Subcutaneous abdominal adipose tissue (tissue), 5 donors: ENCODE results near the gene PLEKHA3.
A peak's percentile ranks its signal among the peaks of the same experiment; 100 is the strongest.

Source experiments
- H3K27ac ChIP-seq: one replicate; pipeline ENCODE4 v1.7.0; 2013; ENCODE audit warnings: low read depth, mild to moderate bottlenecking, inconsistent platforms, low read length, moderate library complexity
- H3K27me3 ChIP-seq, 5 donors: one replicate each; pipeline ENCODE4 v1.7.0; 2013; ENCODE audit warnings: low read length in 5 of 5, inconsistent platforms in 1 of 5; ENCODE audit not compliant: control insufficient read depth in 5 of 5, insufficient read depth in 4 of 5
- H3K36me3 ChIP-seq, 5 donors: one replicate each; pipeline ENCODE4 v1.7.0; 2013; ENCODE audit warnings: low read length in 5 of 5; ENCODE audit not compliant: control insufficient read depth in 5 of 5, insufficient read depth in 5 of 5
- H3K4me1 ChIP-seq, 5 donors: one replicate each; pipeline ENCODE4 v1.7.0; 2013; ENCODE audit warnings: low read length in 5 of 5, mild to moderate bottlenecking in 3 of 5, moderate library complexity in 1 of 5; ENCODE audit not compliant: control insufficient read depth in 5 of 5, insufficient read depth in 5 of 5
- H3K4me3 ChIP-seq, 5 donors: one replicate each; pipeline ENCODE4 v1.7.0; 2013; ENCODE audit warnings: low read length in 5 of 5, low read depth in 1 of 5
- H3K9ac ChIP-seq, 5 donors: one replicate each; pipeline ENCODE4 v1.7.0; 2013; ENCODE audit warnings: low read length in 5 of 5, mild to moderate bottlenecking in 4 of 5, moderate library complexity in 3 of 5
- H3K9me3 ChIP-seq, 5 donors: one replicate each; pipeline ENCODE4 v1.7.0; 2013; ENCODE audit warnings: low read length in 5 of 5; ENCODE audit not compliant: control insufficient read depth in 5 of 5
- donor health status: healthy.
- donor health status: healthy.
- donor health status: healthy.
- donor health status: healthy.
- donor health status: healthy.

The PLEKHA3 gene

GRCh38 chr2:178480227-178481181 lies at the start of gene PLEKHA3:
PLEKHA3 (plus strand) TSS chr2:178480457; CDS start chr2:178480870, 413 bp downstream.
- Histone ChIP-seq H3K27ac (peak within 1 kb of the TSS; percentile 98), H3K4me1 (peaks cover 7 to 61% (median 55%) of the 10 kb centered on the region in 5 donors), H3K27me3 (no peaks in the 10 kb centered on the region), H3K4me3 (peak within 1 kb of the TSS; percentile 85 to 99 (median 95)), H3K9me3 (no peaks in the 10 kb centered on the region), H3K36me3 (no peaks in the 10 kb centered on the region), H3K9ac (peak within 1 kb of the TSS; percentile 89 to 96 (median 93))

- Histone ChIP-seq H3K9me3 (no peaks in the 10 kb centered on the region), H3K9ac (no peak overlapping the region), H3K4me1 (no peaks in the 10 kb centered on the region), H3K36me3 (peaks cover 54 to 80% (median 63%) of the 10 kb centered on the region in 5 donors), H3K27me3 (no peaks in the 10 kb centered on the region), H3K4me3 (no peak overlapping the region), H3K27ac (no peak overlapping the region)
Observed at GRCh38 chr2:178436662-178437061, 43.6 kb upstream of the PLEKHA3 start.

- no peak overlapping the region for H3K9ac ChIP-seq
- H3K4me1 ChIP-seq = no peaks in the 10 kb centered on the region
- no peaks in the 10 kb centered on the region for H3K27me3 ChIP-seq
- H3K4me3 ChIP-seq = no peak overlapping the region
- H3K9me3 ChIP-seq = no peaks in the 10 kb centered on the region
- H3K36me3 ChIP-seq = peaks cover 53 to 69% (median 63%) of the 10 kb centered on the region in 5 donors
- H3K27ac ChIP-seq = no peak overlapping the region
Observed at GRCh38 chr2:178441426-178441825, 38.8 kb upstream of the PLEKHA3 start.

GRCh38 chr2:178448968-178449661 lies 31.1 kb upstream of the PLEKHA3 start:
- no peak overlapping the region for H3K27ac ChIP-seq
- peak overlapping the region in 1 of 5 donors; percentile 18 for H3K9ac ChIP-seq
- no peak overlapping the region for H3K4me3 ChIP-seq

GRCh38 chr2:178449700-178450523 lies 30.3 kb upstream of the PLEKHA3 start:
- Histone ChIP-seq H3K9me3 (no peaks in the 10 kb centered on the region), H3K4me3 (peak overlapping the region; percentile 71 to 90 (median 82)), H3K4me1 (peaks cover 2 to 24% (median 18%) of the 10 kb centered on the region in 5 donors), H3K36me3 (peaks cover 13 to 26% (median 21%) of the 10 kb centered on the region in 5 donors), H3K27ac (peak overlapping the region; percentile 98), H3K27me3 (no peaks in the 10 kb centered on the region), H3K9ac (peak overlapping the region; percentile 73 to 98 (median 81))

More at GRCh38 chr2:178448968-178449661, 31.1 kb upstream of the PLEKHA3 start:
- Histone ChIP-seq H3K9me3 (no peaks in the 10 kb centered on the region), H3K36me3 (peaks cover 20 to 33% (median 28%) of the 10 kb centered on the region in 5 donors), H3K27me3 (no peaks in the 10 kb centered on the region), H3K4me1 (peaks cover 2 to 24% (median 18%) of the 10 kb centered on the region in 5 donors)

- H3K27ac ChIP-seq = peak overlapping the region; percentile 98
- peak overlapping the region; percentile 71 to 90 (median 82) for H3K4me3 ChIP-seq
- H3K9ac ChIP-seq = peak overlapping the region; percentile 73 to 98 (median 81)
- peaks cover 2 to 24% (median 18%) of the 10 kb centered on the region in 5 donors for H3K4me1 ChIP-seq
- no peaks in the 10 kb centered on the region for H3K9me3 ChIP-seq
- H3K36me3 ChIP-seq = peaks cover 8 to 20% (median 15%) of the 10 kb centered on the region in 5 donors
- no peaks in the 10 kb centered on the region for H3K27me3 ChIP-seq
Observed at GRCh38 chr2:178450524-178450773, 29.8 kb upstream of the PLEKHA3 start.

GRCh38 chr2:178450774-178451525 lies 29.3 kb upstream of the PLEKHA3 start, which contains the start of the genes PJVK and PRKRA:
PJVK (plus strand) TSS chr2:178451378; CDS start chr2:178453410, 2,032 bp downstream.
PRKRA (minus strand) TSS chr2:178451175; CDS start chr2:178451030, 145 bp downstream.
- Histone ChIP-seq H3K27ac (peak within 1 kb of the TSS; percentile 98), H3K27me3 (no peaks in the 10 kb centered on the region), H3K9me3 (no peaks in the 10 kb centered on the region), H3K4me1 (peaks cover 2 to 24% (median 18%) of the 10 kb centered on the region in 5 donors), H3K9ac (peak within 1 kb of the TSS; percentile 84 to 98 (median 89)), H3K36me3 (peaks cover 8 to 18% (median 12%) of the 10 kb centered on the region in 5 donors), H3K4me3 (peak within 1 kb of the TSS; percentile 71 to 92 (median 82))

GRCh38 chr2:178452334-178452733 lies 27.9 kb upstream of the PLEKHA3 start:
- Histone ChIP-seq H3K9me3 (no peaks in the 10 kb centered on the region), H3K9ac (no peak overlapping the region), H3K4me3 (peak overlapping the region in 1 of 5 donors; percentile 71), H3K36me3 (peaks cover 4 to 11% (median 9%) of the 10 kb centered on the region in 5 donors), H3K27me3 (no peaks in the 10 kb centered on the region), H3K27ac (peak overlapping the region; percentile 98), H3K4me1 (peaks cover 2 to 24% (median 18%) of the 10 kb centered on the region in 5 donors)

- Histone ChIP-seq H3K9ac (no peak overlapping the region), H3K4me1 (peaks cover 2 to 24% (median 18%) of the 10 kb centered on the region in 5 donors), H3K27ac (no peak overlapping the region), H3K27me3 (no peaks in the 10 kb centered on the region), H3K9me3 (no peaks in the 10 kb centered on the region), H3K36me3 (peaks cover 2 to 9% (median 8%) of the 10 kb centered on the region in 5 donors), H3K4me3 (no peak overlapping the region)
Observed at GRCh38 chr2:178452870-178453269, 27.4 kb upstream of the PLEKHA3 start.
